IPS-18a (cell line): ENCODE data around the gene TRIL.
A peak's percentile ranks its signal among the peaks of the same experiment; 100 is the strongest.

Source experiments
- H3K27ac ChIP-seq: one replicate; pipeline ENCODE4 v1.5.1; 2013; ENCODE audit warnings: low read length
- H3K27me3 ChIP-seq: one replicate; pipeline ENCODE4 v1.6.1; 2013; ENCODE audit warnings: mild to moderate bottlenecking, low read length; ENCODE audit not compliant: control insufficient read depth, insufficient read depth
- H3K36me3 ChIP-seq: one replicate; pipeline ENCODE4 v1.6.1; 2013; ENCODE audit warnings: low read depth, low read length; ENCODE audit not compliant: control insufficient read depth
- H3K4me1 ChIP-seq: one replicate; pipeline ENCODE4 v1.6.1; 2013; ENCODE audit warnings: low read depth, low read length; ENCODE audit not compliant: control insufficient read depth
- H3K4me3 ChIP-seq: one replicate; pipeline ENCODE4 v1.5.1; 2013; ENCODE audit warnings: low read length
- H3K9ac ChIP-seq: one replicate; pipeline ENCODE4 v1.6.1; 2013; ENCODE audit warnings: mild to moderate bottlenecking, low read length, moderate library complexity
- H3K9me3 ChIP-seq: one replicate; pipeline ENCODE4 v1.6.1; 2013; ENCODE audit warnings: low read depth, low read length; ENCODE audit not compliant: control insufficient read depth

The TRIL gene

GRCh38 chr7:28979776-28980175 is 21.6 kb upstream of the TRIL start:
- Histone ChIP-seq H3K4me1 (peaks cover 19% of the 10 kb centered on the region), H3K4me3 (no peak overlapping the region), H3K27ac (no peak overlapping the region), H3K27me3 (no peaks in the 10 kb centered on the region), H3K9ac (no peak overlapping the region), H3K9me3 (no peaks in the 10 kb centered on the region), H3K36me3 (no peaks in the 10 kb centered on the region)

GRCh38 chr7:28977881-28978280 is 19.8 kb upstream of the TRIL start:
- no peak overlapping the region for H3K9ac ChIP-seq
- H3K9me3 ChIP-seq, result no peaks in the 10 kb centered on the region
- no peaks in the 10 kb centered on the region for H3K36me3 ChIP-seq
- no peak overlapping the region for H3K4me3 ChIP-seq
- H3K27me3 ChIP-seq, result no peaks in the 10 kb centered on the region
- no peak overlapping the region for H3K27ac ChIP-seq
- peaks cover 10% of the 10 kb centered on the region for H3K4me1 ChIP-seq

- H3K4me1 ChIP-seq, result peaks cover 10% of the 10 kb centered on the region
- no peaks in the 10 kb centered on the region for H3K9me3 ChIP-seq
- H3K36me3 ChIP-seq, result no peaks in the 10 kb centered on the region
- no peak overlapping the region for H3K27ac ChIP-seq
- no peak overlapping the region for H3K9ac ChIP-seq
- no peak overlapping the region for H3K4me3 ChIP-seq
- H3K27me3 ChIP-seq, result no peaks in the 10 kb centered on the region
Measured at GRCh38 chr7:28976022-28976421, 17.9 kb upstream of the TRIL start.

GRCh38 chr7:28973591-28973990 is 15.5 kb upstream of the TRIL start:
- Histone ChIP-seq H3K27ac (no peak overlapping the region), H3K4me1 (no peaks in the 10 kb centered on the region), H3K36me3 (no peaks in the 10 kb centered on the region), H3K9me3 (no peaks in the 10 kb centered on the region), H3K9ac (no peak overlapping the region), H3K4me3 (no peak overlapping the region), H3K27me3 (no peaks in the 10 kb centered on the region)

GRCh38 chr7:28964056-28964455 is 5.9 kb upstream of the TRIL start:
- no peaks in the 10 kb centered on the region for H3K9me3 ChIP-seq
- H3K9ac ChIP-seq, result no peak overlapping the region
- no peaks in the 10 kb centered on the region for H3K36me3 ChIP-seq
- no peak overlapping the region for H3K4me3 ChIP-seq
- no peak overlapping the region for H3K27ac ChIP-seq
- H3K4me1 ChIP-seq, result peaks cover 11% of the 10 kb centered on the region
- H3K27me3 ChIP-seq, result peaks cover 20% of the 10 kb centered on the region

- no peak overlapping the region for H3K27ac ChIP-seq
- peaks cover 11% of the 10 kb centered on the region for H3K4me1 ChIP-seq
- H3K9ac ChIP-seq, result no peak overlapping the region
- H3K4me3 ChIP-seq, result no peak overlapping the region
- H3K36me3 ChIP-seq, result no peaks in the 10 kb centered on the region
- no peaks in the 10 kb centered on the region for H3K9me3 ChIP-seq
- peaks cover 41% of the 10 kb centered on the region for H3K27me3 ChIP-seq
Measured at GRCh38 chr7:28961972-28962371, 3.8 kb upstream of the TRIL start.

- no peaks in the 10 kb centered on the region for H3K36me3 ChIP-seq
- peaks cover 11% of the 10 kb centered on the region for H3K4me1 ChIP-seq
- peaks cover 58% of the 10 kb centered on the region for H3K27me3 ChIP-seq
- H3K27ac ChIP-seq, result no peak overlapping the region
- H3K9ac ChIP-seq, result no peak overlapping the region
- H3K4me3 ChIP-seq, result no peak overlapping the region
- H3K9me3 ChIP-seq, result no peaks in the 10 kb centered on the region
Measured at GRCh38 chr7:28960071-28960840, 2.1 kb upstream of the TRIL start.

- H3K4me1 ChIP-seq, result peaks cover 20% of the 10 kb centered on the region
- no peak overlapping the region for H3K27ac ChIP-seq
- no peaks in the 10 kb centered on the region for H3K36me3 ChIP-seq
- peaks cover 61% of the 10 kb centered on the region for H3K27me3 ChIP-seq
- H3K9me3 ChIP-seq, result no peaks in the 10 kb centered on the region
- peak overlapping the region; percentile 63 for H3K4me3 ChIP-seq
- no peak overlapping the region for H3K9ac ChIP-seq
Measured at GRCh38 chr7:28958980-28959347, 834 bp upstream of the TRIL start.

- Histone ChIP-seq H3K27me3 (peaks cover 61% of the 10 kb centered on the region), H3K4me1 (peaks cover 20% of the 10 kb centered on the region), H3K9me3 (no peaks in the 10 kb centered on the region), H3K36me3 (no peaks in the 10 kb centered on the region), H3K27ac (no peak overlapping the region), H3K9ac (peak overlapping the region; percentile 23), H3K4me3 (peak overlapping the region; percentile 63)
Measured at GRCh38 chr7:28957751-28958234, 337 bp downstream of the TRIL start.

GRCh38 chr7:28957064-28957750 is 923 bp downstream of the TRIL start:
- Histone ChIP-seq H3K9me3 (no peaks in the 10 kb centered on the region), H3K9ac (peak overlapping the region; percentile 23), H3K4me3 (peak overlapping the region; percentile 63), H3K36me3 (no peaks in the 10 kb centered on the region), H3K27me3 (peaks cover 61% of the 10 kb centered on the region), H3K4me1 (peaks cover 16% of the 10 kb centered on the region), H3K27ac (no peak overlapping the region)

- no peak overlapping the region for H3K9ac ChIP-seq
- no peaks in the 10 kb centered on the region for H3K36me3 ChIP-seq
- no peak overlapping the region for H3K27ac ChIP-seq
- H3K27me3 ChIP-seq, result peaks cover 61% of the 10 kb centered on the region
- no peaks in the 10 kb centered on the region for H3K9me3 ChIP-seq
- peak overlapping the region; percentile 63 for H3K4me3 ChIP-seq
- H3K4me1 ChIP-seq, result peaks cover 10% of the 10 kb centered on the region
Measured at GRCh38 chr7:28956608-28957063, 1.5 kb downstream of the TRIL start.
